Measurements from ENCODE around the gene ZNF318. TPM values are rescaled to one million over a fixed set of nuclear protein-coding genes. Genes with fewer than 3 reads are reported as not detected.
A peak's percentile ranks its signal among the peaks of the same experiment; 100 is the strongest.
"Not testable (repeated sequence)": the region's sequence is repeated elsewhere in the genome, so short reads cannot be mapped to it uniquely, and the experiment has no call there.

ZNF318 gene
- 3.1 and 4.8 TPM in 2 replicates for total RNA-seq (2014; rRNA removed; shearing (Covaris generic))

- DNase-seq (ENCODE audit: low spot score), result peak; percentile 98
- in situ Hi-C loops (cut with HindIII; ENCODE audit: low sequenced_read_pairs), result no loop called here
These were observed at the start of gene ZNF318 for GRCh38 chr6:43369174-43370002. Gene ZNF318 (minus strand): TSS chr6:43369647. CDS start chr6:43369365, 282 bp downstream.

- in situ Hi-C loops (cut with HindIII; ENCODE audit: low sequenced_read_pairs), result no loop called here
- DNase-seq (ENCODE audit: low spot score), result no peak
These were observed 47.5 kb upstream of the ZNF318 start for GRCh38 chr6:43416935-43417334.

GRCh38 chr6:43415275-43415674 lies 45.8 kb upstream of the ZNF318 start:
- in situ Hi-C loops (cut with HindIII; ENCODE audit: low sequenced_read_pairs); DNase-seq (ENCODE audit: low spot score): not testable (repeated sequence)

GRCh38 chr6:43413002-43413401 lies 43.6 kb upstream of the ZNF318 start:
- in situ Hi-C loops (cut with HindIII; ENCODE audit: low sequenced_read_pairs), result no loop called here

GRCh38 chr6:43412541-43412940 lies 43.1 kb upstream of the ZNF318 start:
- no peak for DNase-seq (ENCODE audit: low spot score)
- in situ Hi-C loops (cut with HindIII; ENCODE audit: low sequenced_read_pairs), result no loop called here

More at GRCh38 chr6:43413002-43413401, 43.6 kb upstream of the ZNF318 start:
- no peak for DNase-seq (ENCODE audit: low spot score)

GRCh38 chr6:43410776-43411175 lies 41.3 kb upstream of the ZNF318 start:
- in situ Hi-C loops (cut with HindIII; ENCODE audit: low sequenced_read_pairs); DNase-seq (ENCODE audit: low spot score): not testable (repeated sequence)

- in situ Hi-C loops (cut with HindIII; ENCODE audit: low sequenced_read_pairs), result no loop called here
- DNase-seq (ENCODE audit: low spot score), result no peak
These were observed 38.8 kb upstream of the ZNF318 start for GRCh38 chr6:43408259-43408658.

GRCh38 chr6:43407296-43407695 lies 37.8 kb upstream of the ZNF318 start:
- in situ Hi-C loops (cut with HindIII; ENCODE audit: low sequenced_read_pairs), result no loop called here

GRCh38 chr6:43405354-43405753 lies 35.9 kb upstream of the ZNF318 start:
- DNase-seq (ENCODE audit: low spot score), result no peak
- in situ Hi-C loops (cut with HindIII; ENCODE audit: low sequenced_read_pairs), result no loop called here

More at GRCh38 chr6:43407296-43407695, 37.8 kb upstream of the ZNF318 start:
- DNase-seq (ENCODE audit: low spot score), result no peak

GRCh38 chr6:43402820-43403219 lies 33.4 kb upstream of the ZNF318 start:
- no peak for DNase-seq (ENCODE audit: low spot score)
- in situ Hi-C loops (cut with HindIII; ENCODE audit: low sequenced_read_pairs), result no loop called here

GRCh38 chr6:43401730-43402129 lies 32.3 kb upstream of the ZNF318 start:
- in situ Hi-C loops (cut with HindIII; ENCODE audit: low sequenced_read_pairs), result no loop called here
- no peak for DNase-seq (ENCODE audit: low spot score)

- no peak for DNase-seq (ENCODE audit: low spot score)
- in situ Hi-C loops (cut with HindIII; ENCODE audit: low sequenced_read_pairs), result no loop called here
These were observed 30.6 kb upstream of the ZNF318 start for GRCh38 chr6:43399932-43400487.

GRCh38 chr6:43396408-43397149 lies 27.1 kb upstream of the ZNF318 start:
- in situ Hi-C loops (cut with HindIII; ENCODE audit: low sequenced_read_pairs), result no loop called here
- no peak for DNase-seq (ENCODE audit: low spot score)

- in situ Hi-C loops (cut with HindIII; ENCODE audit: low sequenced_read_pairs), result no loop called here
- DNase-seq (ENCODE audit: low spot score), result peak; percentile 19
These were observed 26.3 kb upstream of the ZNF318 start for GRCh38 chr6:43395776-43396175.

GRCh38 chr6:43394982-43395381 lies 25.5 kb upstream of the ZNF318 start:
- in situ Hi-C loops (cut with HindIII; ENCODE audit: low sequenced_read_pairs), result no loop called here
- no peak for DNase-seq (ENCODE audit: low spot score)

- in situ Hi-C loops (cut with HindIII; ENCODE audit: low sequenced_read_pairs), result no loop called here
- DNase-seq (ENCODE audit: low spot score), result no peak
These were observed 24.2 kb upstream of the ZNF318 start for GRCh38 chr6:43393602-43394001.

GRCh38 chr6:43393133-43393532 lies 23.7 kb upstream of the ZNF318 start:
- in situ Hi-C loops (cut with HindIII; ENCODE audit: low sequenced_read_pairs); DNase-seq (ENCODE audit: low spot score): not testable (repeated sequence)

- in situ Hi-C loops (cut with HindIII; ENCODE audit: low sequenced_read_pairs), result no loop called here
These were observed 22.1 kb upstream of the ZNF318 start for GRCh38 chr6:43391440-43392031.

GRCh38 chr6:43390753-43391439 lies 21.4 kb upstream of the ZNF318 start:
- in situ Hi-C loops (cut with HindIII; ENCODE audit: low sequenced_read_pairs); DNase-seq (ENCODE audit: low spot score): not testable (repeated sequence)

More at GRCh38 chr6:43391440-43392031, 22.1 kb upstream of the ZNF318 start:
- no peak for DNase-seq (ENCODE audit: low spot score)
